SK-N-SH treated with all-trans-retinoic acid at 6 μM for 48 hours (cell line): Measurements from ENCODE around the gene B3GAT3.

Source experiments
- ATAC-seq: fragments of 200-7000 bp; cut with Tn5 transposase; 3 replicates; pipeline ENCODE4 v1.9.1; 2020; ENCODE audit warnings: mild to moderate bottlenecking, moderate library complexity
- ARNTL ChIP-seq: fragments of 450-650 bp; formaldehyde crosslinking; IDR thresholded peaks from 2 replicates; pipeline ENCODE4 v1.5.0; 2020; ENCODE audit warnings: low read depth, mild to moderate bottlenecking, moderate library complexity, borderline replicate concordance
- BACH2 ChIP-seq: fragments of 250-450 bp; sonication (Bioruptor Pico); IDR thresholded peaks from 2 replicates; pipeline ENCODE4 v1.9.0; 2021; ENCODE audit warnings: mild to moderate bottlenecking, borderline replicate concordance
- CSDC2 ChIP-seq: fragments of 250-450 bp; sonication (Bioruptor Pico); IDR thresholded peaks from 2 replicates; pipeline ENCODE4 v1.5.0; 2020; ENCODE audit warnings: mild to moderate bottlenecking, moderate library complexity
- ESRRG ChIP-seq: fragments of 250-450 bp; sonication (Bioruptor Pico); IDR thresholded peaks from 2 replicates; pipeline ENCODE4 v1.6.1; 2021; ENCODE audit warnings: mild to moderate bottlenecking
- GLIS3 ChIP-seq: fragments of 250-450 bp; sonication (Bioruptor Pico); IDR thresholded peaks from 2 replicates; pipeline ENCODE4 v1.5.0; 2020; ENCODE audit warnings: mild to moderate bottlenecking, moderate library complexity
- ISL1 ChIP-seq: fragments of 250-450 bp; sonication (Bioruptor Pico); IDR thresholded peaks from 2 replicates; pipeline ENCODE4 v2.1.2; 2022; ENCODE audit warnings: mild to moderate bottlenecking, moderate library complexity
- OSR1 ChIP-seq: fragments of 250-450 bp; sonication (Bioruptor Pico); IDR thresholded peaks from 2 replicates; pipeline ENCODE4 v1.8.0; 2022; ENCODE audit warnings: moderate library complexity, mild to moderate bottlenecking, inconsistent platforms
- PATZ1 ChIP-seq: fragments of 250-450 bp; sonication (Bioruptor Pico); IDR thresholded peaks from 2 replicates; pipeline ENCODE4 v1.8.0; 2020; ENCODE audit warnings: mild to moderate bottlenecking, moderate library complexity, borderline replicate concordance
- PPARA ChIP-seq: fragments of 250-450 bp; sonication (Bioruptor Pico); IDR thresholded peaks from 2 replicates; pipeline ENCODE4 v1.5.0; 2020; ENCODE audit warnings: mild to moderate bottlenecking, borderline replicate concordance
- RARB ChIP-seq: fragments of 250-450 bp; sonication (Bioruptor Pico); IDR thresholded peaks from 2 replicates; pipeline ENCODE4 v1.8.0; 2021; ENCODE audit warnings: mild to moderate bottlenecking, moderate library complexity
- SNAI2 ChIP-seq: fragments of 250-450 bp; sonication (Bioruptor Pico); IDR thresholded peaks from 2 replicates; pipeline ENCODE4 v1.5.0; 2020; ENCODE audit warnings: mild to moderate bottlenecking, moderate library complexity
- TCF4 ChIP-seq: fragments of 250-450 bp; sonication (Bioruptor Pico); IDR thresholded peaks from 2 replicates; pipeline ENCODE4 v1.8.0; 2021; ENCODE audit warnings: mild to moderate bottlenecking, moderate library complexity, borderline replicate concordance
- TOX ChIP-seq: fragments of 250-450 bp; sonication (Bioruptor Pico); IDR thresholded peaks from 2 replicates; pipeline ENCODE4 v1.8.0; 2021; ENCODE audit warnings: mild to moderate bottlenecking, moderate library complexity, borderline replicate concordance
- ZC3H10 ChIP-seq: fragments of 250-450 bp; sonication (Bioruptor Pico); IDR thresholded peaks from 2 replicates; pipeline ENCODE4 v1.5.1; 2021; ENCODE audit warnings: mild to moderate bottlenecking, moderate library complexity
- ZFP3 ChIP-seq: fragments of 250-450 bp; sonication (Bioruptor Pico); IDR thresholded peaks from 2 replicates; pipeline ENCODE4 v1.5.0; 2020; ENCODE audit warnings: mild to moderate bottlenecking, moderate library complexity
- ZFP30 ChIP-seq: fragments of 450-650 bp; formaldehyde crosslinking; IDR thresholded peaks from 2 replicates; pipeline ENCODE4 v1.5.0; 2022; ENCODE audit warnings: mild to moderate bottlenecking, moderate library complexity
- ZNF565 ChIP-seq: fragments of 450-650 bp; formaldehyde crosslinking; conservative IDR thresholded peaks from 2 replicates; pipeline ENCODE4 v1.5.0; 2020; ENCODE audit warnings: low read depth, mild to moderate bottlenecking, moderate library complexity
- ZNF70 ChIP-seq: fragments of 450-650 bp; formaldehyde crosslinking; IDR thresholded peaks from 2 replicates; pipeline ENCODE4 v1.5.0; 2020; ENCODE audit warnings: mild to moderate bottlenecking, moderate library complexity
- ZNF8 ChIP-seq: fragments of 450-650 bp; formaldehyde crosslinking; IDR thresholded peaks from 2 replicates; pipeline ENCODE4 v1.5.0; 2020; ENCODE audit warnings: mild to moderate bottlenecking, moderate library complexity
- TF ChIP-seq, protein P1 (sequence below): fragments of 250-450 bp; sonication (Bioruptor Pico); IDR thresholded peaks from 2 replicates; pipeline ENCODE4 v1.5.0; 2020; ENCODE audit warnings: mild to moderate bottlenecking, moderate library complexity
- TF ChIP-seq, protein P2 (sequence below): fragments of 250-450 bp; sonication (Bioruptor Pico); IDR thresholded peaks from 2 replicates; pipeline ENCODE4 v1.8.0; 2021; ENCODE audit warnings: low read depth, mild to moderate bottlenecking, moderate library complexity, borderline replicate concordance
- TF ChIP-seq, protein P3 (sequence below): fragments of 250-450 bp; sonication (Bioruptor Pico); IDR thresholded peaks from 2 replicates; pipeline ENCODE4 v1.5.1; 2020; ENCODE audit warnings: low read depth, mild to moderate bottlenecking, moderate library complexity
- TF ChIP-seq, protein P4 (sequence below): fragments of 250-450 bp; sonication (Bioruptor Pico); IDR thresholded peaks from 2 replicates; pipeline ENCODE4 v1.5.1; 2021; ENCODE audit warnings: mild to moderate bottlenecking, moderate library complexity

B3GAT3 gene

GRCh38 chr11:62664405-62665074 is 42.8 kb upstream of the B3GAT3 start (continued):
- TF ChIP-seq, protein P1, sequence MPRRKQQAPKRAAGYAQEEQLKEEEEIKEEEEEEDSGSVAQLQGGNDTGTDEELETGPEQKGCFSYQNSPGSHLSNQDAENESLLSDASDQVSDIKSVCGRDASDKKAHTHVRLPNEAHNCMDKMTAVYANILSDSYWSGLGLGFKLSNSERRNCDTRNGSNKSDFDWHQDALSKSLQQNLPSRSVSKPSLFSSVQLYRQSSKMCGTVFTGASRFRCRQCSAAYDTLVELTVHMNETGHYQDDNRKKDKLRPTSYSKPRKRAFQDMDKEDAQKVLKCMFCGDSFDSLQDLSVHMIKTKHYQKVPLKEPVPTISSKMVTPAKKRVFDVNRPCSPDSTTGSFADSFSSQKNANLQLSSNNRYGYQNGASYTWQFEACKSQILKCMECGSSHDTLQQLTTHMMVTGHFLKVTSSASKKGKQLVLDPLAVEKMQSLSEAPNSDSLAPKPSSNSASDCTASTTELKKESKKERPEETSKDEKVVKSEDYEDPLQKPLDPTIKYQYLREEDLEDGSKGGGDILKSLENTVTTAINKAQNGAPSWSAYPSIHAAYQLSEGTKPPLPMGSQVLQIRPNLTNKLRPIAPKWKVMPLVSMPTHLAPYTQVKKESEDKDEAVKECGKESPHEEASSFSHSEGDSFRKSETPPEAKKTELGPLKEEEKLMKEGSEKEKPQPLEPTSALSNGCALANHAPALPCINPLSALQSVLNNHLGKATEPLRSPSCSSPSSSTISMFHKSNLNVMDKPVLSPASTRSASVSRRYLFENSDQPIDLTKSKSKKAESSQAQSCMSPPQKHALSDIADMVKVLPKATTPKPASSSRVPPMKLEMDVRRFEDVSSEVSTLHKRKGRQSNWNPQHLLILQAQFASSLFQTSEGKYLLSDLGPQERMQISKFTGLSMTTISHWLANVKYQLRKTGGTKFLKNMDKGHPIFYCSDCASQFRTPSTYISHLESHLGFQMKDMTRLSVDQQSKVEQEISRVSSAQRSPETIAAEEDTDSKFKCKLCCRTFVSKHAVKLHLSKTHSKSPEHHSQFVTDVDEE (CRISPR knock-in tag): no peak
- no peak for TF ChIP-seq TOX (CRISPR knock-in tag)
- no peak for TF ChIP-seq TCF4 (CRISPR knock-in tag)
- no peak for TF ChIP-seq GLIS3 (CRISPR knock-in tag)
- TF ChIP-seq CSDC2 (CRISPR knock-in tag): no peak

GRCh38 chr11:62656796-62657429 is 35.1 kb upstream of the B3GAT3 start:
- TF ChIP-seq ZNF565: no peak
- no peak for TF ChIP-seq ESRRG
- TF ChIP-seq ZNF8 (CRISPR knock-in tag): no peak
- no peak for TF ChIP-seq SNAI2 (CRISPR knock-in tag)
- no peak for TF ChIP-seq ARNTL (CRISPR knock-in tag)
- TF ChIP-seq RARB: no peak
- TF ChIP-seq, protein P2, sequence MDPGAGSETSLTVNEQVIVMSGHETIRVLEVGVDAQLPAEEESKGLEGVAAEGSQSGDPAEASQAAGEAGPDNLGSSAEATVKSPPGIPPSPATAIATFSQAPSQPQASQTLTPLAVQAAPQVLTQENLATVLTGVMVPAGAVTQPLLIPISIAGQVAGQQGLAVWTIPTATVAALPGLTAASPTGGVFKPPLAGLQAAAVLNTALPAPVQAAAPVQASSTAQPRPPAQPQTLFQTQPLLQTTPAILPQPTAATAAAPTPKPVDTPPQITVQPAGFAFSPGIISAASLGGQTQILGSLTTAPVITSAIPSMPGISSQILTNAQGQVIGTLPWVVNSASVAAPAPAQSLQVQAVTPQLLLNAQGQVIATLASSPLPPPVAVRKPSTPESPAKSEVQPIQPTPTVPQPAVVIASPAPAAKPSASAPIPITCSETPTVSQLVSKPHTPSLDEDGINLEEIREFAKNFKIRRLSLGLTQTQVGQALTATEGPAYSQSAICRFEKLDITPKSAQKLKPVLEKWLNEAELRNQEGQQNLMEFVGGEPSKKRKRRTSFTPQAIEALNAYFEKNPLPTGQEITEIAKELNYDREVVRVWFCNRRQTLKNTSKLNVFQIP (CRISPR knock-in tag): no peak
- TF ChIP-seq PPARA: no peak
- TF ChIP-seq OSR1 (CRISPR knock-in tag): no peak
- TF ChIP-seq ZFP3 (CRISPR knock-in tag): no peak
- TF ChIP-seq, protein P3, sequence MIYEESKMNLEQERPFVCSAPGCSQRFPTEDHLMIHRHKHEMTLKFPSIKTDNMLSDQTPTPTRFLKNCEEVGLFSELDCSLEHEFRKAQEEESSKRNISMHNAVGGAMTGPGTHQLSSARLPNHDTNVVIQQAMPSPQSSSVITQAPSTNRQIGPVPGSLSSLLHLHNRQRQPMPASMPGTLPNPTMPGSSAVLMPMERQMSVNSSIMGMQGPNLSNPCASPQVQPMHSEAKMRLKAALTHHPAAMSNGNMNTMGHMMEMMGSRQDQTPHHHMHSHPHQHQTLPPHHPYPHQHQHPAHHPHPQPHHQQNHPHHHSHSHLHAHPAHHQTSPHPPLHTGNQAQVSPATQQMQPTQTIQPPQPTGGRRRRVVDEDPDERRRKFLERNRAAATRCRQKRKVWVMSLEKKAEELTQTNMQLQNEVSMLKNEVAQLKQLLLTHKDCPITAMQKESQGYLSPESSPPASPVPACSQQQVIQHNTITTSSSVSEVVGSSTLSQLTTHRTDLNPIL: no peak
- TF ChIP-seq ISL1 (CRISPR knock-in tag): no peak
- TF ChIP-seq, protein P1 (CRISPR knock-in tag): no peak
- no peak for TF ChIP-seq BACH2 (CRISPR knock-in tag)
- no peak for TF ChIP-seq PATZ1
- no peak for TF ChIP-seq ZC3H10 (CRISPR knock-in tag)
- no peak for TF ChIP-seq CSDC2 (CRISPR knock-in tag)
- no peak for TF ChIP-seq ZFP30 (CRISPR knock-in tag)
- no peak for TF ChIP-seq ZNF70 (CRISPR knock-in tag)
- TF ChIP-seq, protein P4, sequence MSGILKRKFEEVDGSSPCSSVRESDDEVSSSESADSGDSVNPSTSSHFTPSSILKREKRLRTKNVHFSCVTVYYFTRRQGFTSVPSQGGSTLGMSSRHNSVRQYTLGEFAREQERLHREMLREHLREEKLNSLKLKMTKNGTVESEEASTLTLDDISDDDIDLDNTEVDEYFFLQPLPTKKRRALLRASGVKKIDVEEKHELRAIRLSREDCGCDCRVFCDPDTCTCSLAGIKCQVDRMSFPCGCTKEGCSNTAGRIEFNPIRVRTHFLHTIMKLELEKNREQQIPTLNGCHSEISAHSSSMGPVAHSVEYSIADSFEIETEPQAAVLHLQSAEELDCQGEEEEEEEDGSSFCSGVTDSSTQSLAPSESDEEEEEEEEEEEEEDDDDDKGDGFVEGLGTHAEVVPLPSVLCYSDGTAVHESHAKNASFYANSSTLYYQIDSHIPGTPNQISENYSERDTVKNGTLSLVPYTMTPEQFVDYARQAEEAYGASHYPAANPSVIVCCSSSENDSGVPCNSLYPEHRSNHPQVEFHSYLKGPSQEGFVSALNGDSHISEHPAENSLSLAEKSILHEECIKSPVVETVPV: no peak
- ATAC-seq: no peak
